ENCODE measurements around the gene FOXRED2.

The FOXRED2 gene

DNA sequence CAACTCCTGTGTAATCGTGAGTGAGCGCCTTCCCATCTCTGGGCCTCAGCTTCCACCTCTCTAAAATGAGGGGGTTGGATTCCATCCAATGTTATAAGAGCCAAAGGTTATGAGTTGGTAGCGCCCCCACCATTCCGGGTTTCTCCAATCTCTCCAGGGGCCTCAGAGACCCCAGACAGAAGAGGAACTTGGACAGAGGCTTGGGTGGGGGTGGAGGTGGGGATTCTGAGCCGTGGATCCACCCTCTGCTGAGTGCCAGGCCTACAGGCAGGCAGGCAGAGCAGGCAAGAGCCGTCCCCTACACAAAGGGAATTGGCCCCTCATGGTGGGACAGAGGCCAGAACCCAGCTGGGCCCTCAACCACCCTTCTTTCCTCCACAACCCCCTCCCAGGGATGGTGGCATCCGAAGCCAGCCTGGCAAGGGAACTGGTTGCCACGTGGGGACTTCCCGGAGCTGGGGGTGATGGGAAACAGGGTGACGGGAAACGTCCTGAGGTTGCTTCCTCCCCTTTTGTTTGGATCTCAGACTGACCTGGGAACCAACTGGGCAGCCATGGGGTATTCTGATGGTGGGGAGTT, 57.2 kb downstream of the FOXRED2 start:
- DNase-seq (ENCODE audit: low read depth) = no peak

- no peak for DNase-seq (ENCODE audit: low read depth)
Observed at GRCh38 chr22:36447632-36448031, 59.2 kb downstream of the FOXRED2 start.

DNA sequence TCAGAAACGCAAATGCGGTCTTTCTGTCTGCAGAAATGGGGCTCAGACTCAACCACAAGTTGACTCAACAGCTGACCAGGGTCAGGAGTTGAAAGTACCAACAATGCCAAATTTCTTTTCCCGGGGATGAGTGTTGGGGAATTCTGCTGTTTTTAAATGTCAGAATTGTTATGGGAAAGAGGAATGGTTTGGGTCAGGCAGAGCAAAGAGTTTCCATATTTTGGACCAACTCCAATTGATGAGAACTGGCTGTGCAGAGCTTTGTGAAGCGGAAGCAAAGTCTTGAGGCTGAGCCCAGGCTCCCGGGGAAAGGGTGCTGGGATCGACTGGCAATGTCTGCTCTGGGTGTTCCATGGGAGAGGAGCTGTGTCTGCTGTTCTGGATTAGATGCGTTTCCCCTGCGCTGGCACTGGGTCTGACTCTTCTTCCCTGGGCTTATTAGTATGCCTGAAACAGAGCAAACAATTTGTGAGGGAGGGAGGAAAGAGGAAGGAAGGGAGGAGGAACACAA, 61.6 kb downstream of the FOXRED2 start:
- no peak for DNase-seq (ENCODE audit: low read depth)

DNA sequence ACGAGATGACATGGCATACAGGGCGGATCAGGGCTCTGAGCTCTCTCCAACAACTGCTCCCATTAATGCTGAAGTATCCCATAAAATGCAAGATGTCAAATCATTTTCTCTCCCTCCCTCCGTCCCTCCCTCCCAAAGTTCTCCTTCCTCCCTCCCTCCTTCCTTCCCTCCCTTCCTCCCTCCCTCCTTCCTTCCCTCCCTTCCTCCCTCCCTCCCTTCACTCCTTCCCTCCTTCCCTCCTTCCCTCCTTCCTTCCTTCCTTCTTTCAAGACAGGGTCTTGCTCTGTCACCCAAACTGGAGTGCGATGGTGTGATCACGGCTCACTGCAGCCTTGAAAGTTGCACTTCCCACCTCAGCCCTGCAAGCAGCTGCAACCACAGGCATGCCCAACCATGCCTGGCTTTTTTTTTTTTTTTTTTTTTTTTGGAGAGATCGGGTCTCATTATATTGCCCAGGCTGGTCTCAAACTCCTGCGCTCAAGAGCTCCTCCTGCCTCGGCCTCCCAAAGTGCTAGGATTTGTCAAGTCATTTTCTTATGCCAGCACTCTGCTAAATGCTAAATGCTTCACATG, 63.6 kb downstream of the FOXRED2 start:
- DNase-seq (ENCODE audit: low read depth) = no peak

GRCh38 chr22:36442506-36443197, 64.2 kb downstream of the FOXRED2 start:
- DNase-seq (ENCODE audit: low read depth) = no peak

GRCh38 chr22:36440429-36441002, 66.3 kb downstream of the FOXRED2 start:
- DNase-seq (ENCODE audit: low read depth) = no peak

DNA sequence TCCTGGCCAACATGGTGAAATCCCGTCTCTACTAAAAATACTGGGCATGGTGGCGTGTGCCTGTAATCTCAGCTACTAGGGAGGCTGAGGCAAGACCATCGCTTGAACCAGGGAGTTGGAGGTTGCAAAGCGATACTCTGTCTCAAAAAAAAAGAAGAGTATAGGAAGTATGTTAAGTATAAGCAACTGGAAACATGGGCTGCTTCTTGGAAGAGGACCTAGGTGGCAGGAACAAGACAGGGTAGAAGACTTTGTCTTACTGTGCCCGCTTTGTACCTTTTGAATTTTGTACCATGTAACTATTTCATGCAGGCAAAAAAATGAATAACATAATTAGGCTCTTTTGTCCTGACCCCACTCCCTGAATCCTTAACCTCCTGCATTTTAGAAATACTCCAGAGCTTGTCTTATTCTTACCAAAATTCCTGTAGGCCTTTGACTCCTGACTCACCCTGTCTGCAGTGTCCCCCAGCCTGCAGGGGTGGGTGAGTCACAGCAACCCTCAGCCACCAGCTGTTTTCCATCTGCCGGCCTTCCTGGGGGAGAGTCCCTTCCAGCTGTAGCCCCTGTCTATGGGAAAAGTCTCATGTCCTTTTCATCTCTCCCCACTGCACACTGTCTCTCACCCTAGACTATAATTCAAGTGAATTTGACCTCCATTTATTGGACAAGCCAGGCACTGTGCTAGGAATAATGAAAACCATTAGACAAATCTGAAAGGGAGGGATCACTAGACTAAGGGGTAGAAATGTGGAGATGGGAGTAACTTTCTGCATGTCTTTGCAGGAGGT, 67.2 kb downstream of the FOXRED2 start:
- no peak for DNase-seq (ENCODE audit: low read depth)
